NCI-H2029 (cell line): Measurements from ENCODE around the gene KRT85.
A peak's percentile ranks its signal among the peaks of the same experiment; 100 is the strongest.

Source experiments
- DNase-seq: peaks from one replicate; lab custom pipeline; 2025; lab: John Stamatoyannopoulos, UW

Gene KRT85

DNA sequence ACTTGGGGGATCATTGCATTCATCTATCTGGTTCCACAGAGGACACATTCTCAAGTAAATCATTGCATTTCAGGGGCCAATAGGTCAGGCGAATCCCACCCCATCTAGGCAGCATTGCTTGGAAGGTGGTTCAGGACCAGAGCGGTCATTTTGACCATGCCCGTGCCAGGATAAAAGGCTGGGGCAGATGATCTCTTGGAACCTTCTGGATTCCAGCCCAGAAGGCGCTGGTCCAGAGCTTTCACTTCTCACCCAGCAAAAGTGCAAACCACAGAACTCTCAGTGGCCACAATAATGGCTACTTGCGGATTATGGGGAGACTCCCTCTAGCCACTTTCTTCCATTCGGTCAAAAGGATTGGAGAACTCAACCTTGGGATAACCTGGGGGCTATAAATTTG, 595 bp upstream of the KRT85 start:
- no peak for DNase-seq

DNA sequence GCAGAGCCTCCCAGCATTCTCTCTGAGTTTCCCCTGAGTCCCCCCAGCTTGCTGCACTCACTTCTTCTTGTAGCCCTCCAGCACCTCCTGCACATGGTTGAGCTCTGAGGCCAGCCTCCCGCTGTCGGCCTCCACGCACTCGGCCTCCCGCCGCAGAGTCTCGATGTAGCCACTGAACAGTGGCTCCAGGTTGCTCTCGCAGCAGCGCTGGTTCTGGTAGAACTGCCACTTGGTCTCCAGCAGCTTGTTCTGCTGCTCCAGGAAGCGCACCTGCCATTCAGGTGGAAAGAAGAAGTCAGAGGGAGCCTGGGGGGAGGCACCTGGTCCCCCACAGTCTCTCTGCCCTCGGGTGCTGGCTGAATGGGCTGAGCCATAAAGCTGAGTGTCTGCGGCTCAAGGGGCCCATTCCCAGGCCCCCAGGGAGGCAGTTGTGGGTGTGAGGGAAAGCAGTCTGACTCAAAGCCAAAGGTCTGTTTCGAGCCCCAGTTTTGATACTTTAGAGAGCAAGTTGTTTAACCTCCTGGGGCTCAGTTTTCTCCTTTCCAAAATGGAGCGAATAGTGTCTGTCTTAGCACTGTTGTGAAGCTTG, 2.3 kb downstream of the KRT85 start:
- DNase-seq: no peak

- DNase-seq: no peak
Measured at GRCh38 chr12:52364061-52364460, 3.2 kb downstream of the KRT85 start.

GRCh38 chr12:52363111-52363679, 4.1 kb downstream of the KRT85 start:
- no peak for DNase-seq

GRCh38 chr12:52362118-52362726, 5.1 kb downstream of the KRT85 start:
- no peak for DNase-seq

GRCh38 chr12:52361553-52361952, 5.7 kb downstream of the KRT85 start:
- DNase-seq: no peak

DNA sequence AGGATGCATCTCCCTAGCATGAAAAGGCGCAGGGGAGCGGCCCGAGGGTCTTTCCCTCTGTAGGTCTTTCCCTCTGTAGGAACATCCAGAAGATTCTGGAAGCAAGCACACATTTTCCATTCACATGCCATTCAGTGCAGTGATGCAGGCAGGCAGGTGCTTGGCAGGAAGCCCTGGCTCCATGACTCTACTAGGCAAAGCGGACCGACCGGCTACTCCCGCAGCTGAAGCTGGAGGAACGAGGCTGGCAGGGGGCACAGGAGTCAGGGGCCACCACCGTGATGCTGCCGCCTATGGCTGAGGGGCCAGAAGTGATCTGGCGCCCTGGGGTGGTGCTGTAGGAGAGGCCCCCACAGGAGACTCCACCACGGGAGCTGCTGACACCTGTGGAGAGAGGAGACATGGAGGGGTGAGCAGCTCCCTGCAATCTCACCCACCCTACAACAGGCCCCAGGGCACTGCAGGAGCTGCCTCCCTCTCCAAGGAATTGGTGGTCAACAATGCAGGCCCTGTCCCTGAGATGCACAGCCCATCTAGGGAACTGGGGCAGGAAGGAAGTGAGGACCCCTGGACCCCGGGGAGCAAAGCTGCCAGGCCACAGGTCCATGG, 6.5 kb downstream of the KRT85 start:
- DNase-seq: no peak

DNA sequence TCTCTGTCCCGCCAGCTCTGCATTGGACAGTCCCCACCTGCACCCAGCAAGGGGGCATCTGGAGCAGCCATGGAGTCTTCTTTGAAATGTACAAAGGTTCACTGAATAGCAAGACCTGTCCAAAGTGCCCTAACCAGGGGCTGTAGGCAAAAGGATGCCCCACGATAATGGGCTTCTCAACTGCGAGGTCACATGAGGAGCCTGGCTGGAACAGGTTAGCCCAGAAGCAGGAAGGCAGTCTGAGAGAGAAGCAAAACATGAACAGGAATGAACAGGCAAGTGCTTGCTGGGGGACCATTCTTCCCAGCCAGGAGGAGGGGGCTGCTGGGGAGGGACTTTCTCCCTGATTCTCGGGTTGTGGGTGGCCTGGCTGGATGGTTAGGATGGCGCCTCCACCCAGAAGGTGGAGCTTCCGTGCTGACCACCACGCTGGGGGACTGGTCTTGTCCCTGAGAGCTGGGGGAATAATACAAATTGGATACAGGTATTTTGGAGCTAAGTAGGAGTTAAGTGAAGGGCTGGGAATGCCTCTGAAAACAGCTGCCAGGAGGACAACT, 7.1 kb downstream of the KRT85 start:
- DNase-seq: no peak

- no peak for DNase-seq
Measured at GRCh38 chr12:52359621-52360061, 7.6 kb downstream of the KRT85 start.

DNA sequence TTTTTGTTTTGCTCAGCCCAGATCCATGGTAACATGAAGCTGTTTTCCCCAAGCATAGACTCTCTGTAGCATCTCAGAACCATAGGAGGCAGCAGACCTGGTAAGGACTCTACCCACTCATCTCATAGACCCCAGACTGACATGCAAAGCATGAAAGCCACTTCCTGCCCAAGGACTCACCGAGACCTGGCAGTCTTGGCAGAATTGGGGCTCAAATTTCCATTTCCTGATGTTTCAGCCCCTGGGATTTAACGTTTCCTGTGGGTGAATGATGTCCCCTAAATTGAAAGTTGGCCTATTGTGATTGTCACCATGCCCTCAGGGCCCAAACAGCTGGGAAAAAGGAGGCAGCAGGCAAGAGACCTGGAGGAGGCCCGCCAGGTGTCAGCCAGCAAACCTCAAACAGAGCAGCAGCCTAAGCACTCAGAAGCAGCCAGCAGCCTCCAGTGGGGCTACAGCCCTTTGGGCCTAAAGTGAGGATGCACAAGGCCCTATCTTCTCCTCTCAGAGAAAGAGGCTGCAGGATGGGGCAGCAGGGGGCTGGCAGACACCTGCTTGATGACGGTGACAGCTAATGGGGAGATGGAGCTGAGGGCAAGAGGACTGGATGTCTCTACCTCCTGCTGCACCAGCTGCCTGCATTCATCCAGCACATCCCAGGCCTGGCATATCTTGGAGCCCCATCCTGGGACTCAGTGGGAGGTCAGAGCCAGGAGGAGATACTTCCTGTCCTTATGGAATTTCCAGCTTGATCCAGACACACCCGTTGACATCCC, 8.5 kb downstream of the KRT85 start:
- DNase-seq: no peak

GRCh38 chr12:52356762-52357580, 10.3 kb downstream of the KRT85 start:
- no peak for DNase-seq

DNA sequence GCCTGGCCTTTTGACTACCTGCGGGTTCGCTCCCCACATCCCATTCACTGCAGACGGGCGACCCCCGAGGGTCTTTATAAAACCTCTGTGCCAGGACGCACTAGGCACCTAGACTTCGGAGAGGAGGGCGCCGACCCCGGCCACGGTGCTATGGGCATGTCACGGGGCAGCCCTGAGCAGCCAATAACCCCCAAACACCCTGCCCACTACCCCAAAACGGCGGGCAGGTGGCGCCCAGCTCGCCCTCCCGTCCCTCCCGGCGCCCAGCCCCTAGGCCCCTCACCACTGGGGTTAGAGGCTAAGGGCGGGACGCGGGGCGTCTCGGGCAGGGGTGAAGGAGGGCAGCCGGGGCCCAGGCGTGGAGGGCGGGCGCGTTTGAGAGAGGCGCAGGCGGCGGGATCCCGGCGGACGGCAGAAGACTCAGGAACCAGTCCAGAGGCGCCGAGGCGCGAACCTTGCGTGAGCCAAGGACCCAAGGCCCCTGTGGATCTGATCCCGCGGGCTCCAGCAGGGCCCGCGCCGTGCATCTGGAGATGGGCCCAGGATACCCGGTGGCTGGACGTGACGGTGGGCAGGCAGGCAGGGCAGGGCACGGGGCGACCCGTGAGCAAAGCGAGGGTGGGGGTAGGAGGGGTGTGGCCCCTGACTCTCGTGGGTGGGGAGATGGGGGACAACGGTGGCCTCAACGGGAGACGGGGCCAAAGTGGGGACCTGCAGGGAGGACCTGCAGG, 11.1 kb downstream of the KRT85 start:
- DNase-seq: no peak

DNA sequence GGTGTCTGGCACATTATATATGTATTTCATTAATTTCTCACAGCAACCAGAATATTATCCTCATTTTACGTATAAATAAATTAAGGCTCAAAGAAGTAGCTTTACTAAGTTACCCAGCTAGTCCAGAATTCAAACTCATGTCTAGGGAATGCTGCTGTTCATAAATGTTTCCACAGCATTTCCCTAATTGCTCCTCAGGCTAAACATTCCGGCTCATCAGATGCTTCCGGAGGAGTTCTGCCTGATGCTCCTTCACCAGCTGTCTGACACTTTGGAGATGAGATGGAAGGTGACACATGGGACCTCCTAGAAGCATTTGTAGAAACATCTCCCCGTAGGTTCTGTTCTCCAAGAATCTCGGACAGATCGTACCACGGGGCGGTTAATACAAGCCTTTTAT, 12.1 kb downstream of the KRT85 start:
- no peak for DNase-seq

- DNase-seq: no peak
Measured at GRCh38 chr12:52354200-52354599, 13.1 kb downstream of the KRT85 start.

- no peak for DNase-seq
Measured at GRCh38 chr12:52353766-52354165, 13.5 kb downstream of the KRT85 start.

DNA sequence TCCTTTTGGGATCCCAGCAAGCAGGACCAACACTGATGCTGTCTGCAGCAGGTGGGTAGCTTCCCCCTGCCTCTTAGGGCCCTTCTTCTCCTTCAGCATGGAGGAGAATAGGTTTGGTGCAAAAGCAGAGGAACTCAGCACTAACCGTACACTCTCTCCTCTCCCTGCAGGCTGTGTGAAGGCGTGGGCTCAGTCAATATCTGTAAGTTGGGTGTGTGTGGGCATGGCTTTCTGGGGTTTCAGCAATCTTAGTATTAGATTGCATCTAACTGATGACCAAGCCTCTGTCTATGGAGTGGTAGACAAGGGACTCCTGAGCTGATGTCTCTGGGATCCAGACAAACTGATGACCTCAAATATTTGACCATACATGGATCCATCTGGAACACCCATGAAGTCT, 14.3 kb downstream of the KRT85 start:
- DNase-seq: no peak

DNA sequence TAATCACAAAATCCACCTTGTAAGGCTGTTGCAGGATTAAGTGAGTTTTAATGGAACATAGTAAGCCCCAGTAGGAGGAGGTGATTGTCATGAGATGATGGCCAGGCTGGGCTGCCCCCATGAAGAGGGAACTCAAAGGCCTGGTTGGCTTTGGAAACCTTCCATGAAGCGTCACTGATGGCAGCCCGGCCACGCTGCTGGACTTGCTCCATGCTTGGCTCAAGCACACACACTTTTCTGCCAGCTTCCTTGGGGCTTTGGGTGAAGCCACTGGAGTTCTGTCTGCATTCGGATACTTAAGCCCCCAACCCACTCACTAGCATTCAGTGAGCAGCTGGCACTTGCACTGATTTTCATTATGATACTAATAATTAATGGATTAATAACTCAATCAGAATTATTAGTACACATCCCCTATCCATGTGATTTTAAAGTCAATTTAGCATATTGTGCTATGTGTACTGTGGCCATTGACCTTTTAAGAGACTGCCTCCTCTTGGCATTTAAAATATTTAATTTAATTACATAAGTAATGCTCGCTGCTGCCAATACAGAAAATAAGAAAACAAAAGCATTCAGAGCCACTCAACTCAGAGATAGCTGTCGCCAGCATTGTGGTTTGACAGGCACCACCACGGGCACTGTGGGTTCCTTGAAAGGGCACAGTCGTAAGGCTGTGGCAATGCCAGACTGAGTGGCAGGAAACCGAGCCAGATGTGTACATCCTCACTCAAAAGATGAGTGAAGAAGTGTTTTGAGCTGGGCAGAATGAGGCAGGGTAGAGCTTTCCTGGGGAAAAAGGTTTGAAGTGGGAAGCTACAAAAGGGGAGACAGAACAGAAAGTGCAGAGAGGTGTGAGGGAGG, 15.9 kb downstream of the KRT85 start:
- peak; percentile 34 for DNase-seq

- no peak for DNase-seq
Measured at GRCh38 chr12:52350786-52351185, 16.5 kb downstream of the KRT85 start.

DNA sequence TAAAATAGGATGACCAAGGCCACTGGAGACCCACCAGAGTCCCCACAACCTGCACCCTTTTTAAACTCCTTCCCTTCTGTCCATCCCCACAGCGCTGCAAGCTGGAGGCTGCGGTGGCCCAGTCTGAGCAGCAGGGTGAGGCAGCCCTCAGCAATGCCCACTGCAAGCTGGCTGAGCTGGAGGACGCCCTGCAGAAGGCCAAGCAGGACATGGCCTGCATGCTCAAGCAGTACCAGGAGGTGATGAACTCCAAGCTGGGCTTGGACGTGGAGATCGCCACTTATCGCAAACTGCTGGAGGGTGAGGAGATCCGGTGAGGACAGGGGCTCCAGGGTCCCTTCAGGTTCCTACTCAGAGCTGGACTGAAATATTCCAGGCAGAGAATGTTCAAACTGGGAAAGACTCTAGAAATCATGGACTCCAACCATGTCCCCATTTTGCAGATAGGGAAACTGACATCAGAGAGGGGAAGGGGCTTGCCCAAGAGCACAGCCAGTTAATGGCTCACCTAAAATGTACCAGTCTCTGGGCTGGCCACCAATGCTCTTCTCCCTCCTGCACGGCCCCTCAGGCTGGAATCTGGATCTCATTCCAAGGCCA, 17.2 kb downstream of the KRT85 start:
- DNase-seq: no peak
